GM12878 (cell line): ENCODE results near the gene CFAP54. TPM values are rescaled to one million over a fixed set of nuclear protein-coding genes. Genes with fewer than 3 reads are reported as not detected.

Experiments used
- ATAC-seq: fragments of 200-7000 bp; cut with Tn5 transposase; 3 replicates; pipeline ENCODE4 v1.9.1; 2020; ENCODE audit warnings: mild to moderate bottlenecking, moderate library complexity
- BruUV-seq: library from RNA; stranded (reverse); fragments of 400-500 nt; replicated peaks from 2 replicates; lab custom pipeline; 2021; lab: Mats Ljungman, UMichigan
- CTCF ChIA-PET: fragments of 300-600 bp; sonication (Branson Sonifier 250); formaldehyde crosslinking; extraction: SDS; loops from one replicate; lab custom pipeline; 2021; ENCODE audit warnings: inconsistent platforms; lab: Yijun Ruan, JAX
- POLR2A ChIA-PET: fragments of 350-600 bp; formaldehyde crosslinking; extraction: SDS; loops from one replicate; lab custom pipeline; 2021; ENCODE audit warnings: inconsistent platforms; lab: Charles Lee
- RAD21 ChIA-PET: fragments of 300-600 bp; sonication (Branson Sonifier 250); formaldehyde crosslinking; loops from one replicate; lab custom pipeline; 2023; ENCODE audit warnings: antibody characterized with exemption; ENCODE audit not compliant: unreplicated experiment; lab: Charles Lee
- SMC1A ChIA-PET: fragments of 300-600 bp; sonication (Branson Sonifier 250); formaldehyde crosslinking; loops from one replicate; lab custom pipeline; 2023; ENCODE audit not compliant: unreplicated experiment, uncharacterized antibody; lab: Charles Lee
- DNase-seq: peaks from one replicate; pipeline ENCODE4 v3.0.0-alpha.2; 2011; ENCODE audit warnings: low read depth, low spot score
- FAIRE-seq: peaks from 3 replicates; lab custom pipeline; 2011; peaks lifted over from hg19 to GRCh38; lab: Jason Lieb, UNC
- H2AFZ ChIP-seq: 2 replicates; pipeline ENCODE4 v1.6.0; 2011; ENCODE audit warnings: low read depth, low read length, control low read depth; ENCODE audit not compliant: control insufficient read depth
- H3K27ac ChIP-seq: 2 replicates; pipeline ENCODE4 v1.5.1; 2011; ENCODE audit warnings: control low read depth; ENCODE audit not compliant: control insufficient read depth, insufficient read depth
- H3K27me3 ChIP-seq, 2 experiments: replicated peaks in 1 of 2; 2 replicates each; pipeline versions ENCODE4 v1.6.0 to v1.6.1; 2011; ENCODE audit warnings: low read length in 1 of 2; ENCODE audit not compliant: control insufficient read depth in 2 of 2, insufficient read depth in 2 of 2
- H3K36me3 ChIP-seq, 2 experiments: 2 replicates each; pipeline ENCODE4 v1.5.1; 2011; ENCODE audit warnings: low read length in 1 of 2; ENCODE audit not compliant: control insufficient read depth in 2 of 2, insufficient read depth in 2 of 2
- H3K4me1 ChIP-seq: 2 replicates; pipeline ENCODE4 v1.6.1; 2011; ENCODE audit warnings: mild to moderate bottlenecking, low read length, moderate library complexity, mixed read lengths; ENCODE audit not compliant: control insufficient read depth, insufficient read depth
- H3K4me2 ChIP-seq: 2 replicates; pipeline ENCODE4 v1.6.0; 2011; ENCODE audit warnings: control low read depth; ENCODE audit not compliant: control insufficient read depth, insufficient read depth
- H3K4me3 ChIP-seq: fragments of 200-600 bp; sonication (generic); 2 replicates; pipeline ENCODE4 v1.5.1; 2016
- H3K79me2 ChIP-seq: 2 replicates; pipeline ENCODE4 v1.6.0; 2011; ENCODE audit warnings: low read length; ENCODE audit not compliant: control insufficient read depth, insufficient read depth
- H3K9ac ChIP-seq: 2 replicates; pipeline ENCODE4 v1.8.0; 2011; ENCODE audit warnings: low read length, control low read depth, mixed read lengths; ENCODE audit not compliant: control insufficient read depth, insufficient read depth
- H3K9me3 ChIP-seq: replicated peaks from 3 replicates; pipeline ENCODE4 v1.5.1; 2011; ENCODE audit warnings: mild to moderate bottlenecking, low read length; ENCODE audit not compliant: control insufficient read depth, insufficient read depth
- H4K20me1 ChIP-seq: 2 replicates; pipeline ENCODE4 v1.6.0; 2011; ENCODE audit not compliant: control insufficient read depth, insufficient read depth
- EZH2 ChIP-seq: IDR thresholded peaks from 2 replicates; pipeline ENCODE4 v1.6.1; 2012; ENCODE audit warnings: low read depth, mild to moderate bottlenecking, control low read depth, inconsistent platforms, low read length, borderline replicate concordance; ENCODE audit not compliant: control insufficient read depth
- HDGF ChIP-seq: fragments of 450-650 bp; IDR thresholded peaks from 2 replicates; pipeline ENCODE4 v1.6.1; 2016; ENCODE audit warnings: antibody characterized with exemption
- KDM1A ChIP-seq: fragments of 200-600 bp; sonication (generic); IDR thresholded peaks from 2 replicates; pipeline ENCODE4 v1.6.1; 2016; ENCODE audit warnings: borderline replicate concordance
- LARP7 ChIP-seq: fragments of 450-650 bp; IDR thresholded peaks from 2 replicates; pipeline ENCODE4 v1.6.1; 2017; ENCODE audit warnings: mild to moderate bottlenecking
- MTA3 ChIP-seq: IDR thresholded peaks from 2 replicates; pipeline ENCODE4 v1.6.1; 2012; ENCODE audit warnings: low read length, inconsistent platforms, borderline replicate concordance
- MYB ChIP-seq: fragments of 150-350 bp; IDR thresholded peaks from 2 replicates; pipeline ENCODE4 v1.6.1; 2014; ENCODE audit warnings: mild to moderate bottlenecking, low read depth, low read length, borderline replicate concordance
- NR2F1 ChIP-seq: fragments of 450-650 bp; conservative IDR thresholded peaks from 2 replicates; pipeline ENCODE4 v1.6.1; 2017; ENCODE audit warnings: mild to moderate bottlenecking
- RBBP5 ChIP-seq: fragments of 200-600 bp; sonication (generic); conservative IDR thresholded peaks from 2 replicates; pipeline ENCODE4 v1.6.1; 2016
- SIN3A ChIP-seq: IDR thresholded peaks from 2 replicates; pipeline ENCODE4 v1.6.1; 2012; ENCODE audit warnings: low read depth, low read length, improper control_type of control experiment
- SP1 ChIP-seq: IDR thresholded peaks from one replicate; pipeline ENCODE4 v1.6.1; 2011; ENCODE audit warnings: low read depth, low read length
- STAT1 ChIP-seq: fragments of 450-650 bp; conservative IDR thresholded peaks from 2 replicates; pipeline ENCODE4 v1.6.1; 2014; ENCODE audit warnings: antibody characterized with exemption, mild to moderate bottlenecking
- YBX1 ChIP-seq: fragments of 450-650 bp; IDR thresholded peaks from 2 replicates; pipeline ENCODE4 v1.6.1; 2016; ENCODE audit warnings: antibody characterized with exemption
- ZBTB33 ChIP-seq: fragments of 450-650 bp; IDR thresholded peaks from 2 replicates; pipeline ENCODE4 v1.6.1; 2017; ENCODE audit warnings: mild to moderate bottlenecking
- ZNF622 ChIP-seq: fragments of 450-650 bp; IDR thresholded peaks from 2 replicates; pipeline ENCODE4 v1.6.1; 2017; ENCODE audit warnings: mild to moderate bottlenecking, inconsistent platforms
- ZZZ3 ChIP-seq: IDR thresholded peaks from 2 replicates; pipeline ENCODE4 v1.6.1; 2011; ENCODE audit warnings: low read depth; ENCODE audit not compliant: control insufficient read depth, insufficient read length
- WGBS: methylation state at CpG from one replicate; pipeline ENCODE4 v1.1.6; 2016; ENCODE audit warnings: low lambda C conversion rate; ENCODE audit not compliant: insufficient replicate concordance, insufficient coverage; ENCODE audit errors: missing lambda C conversion rate; 5-methylcytosine and 5-hydroxymethylcytosine counted together
- in situ Hi-C: fragments of 300-500 bp; cut with MboI; formaldehyde crosslinking; loops from 9 replicates; pipeline ENCODE4 v1.14.3; 2018; ENCODE audit warnings: mixed read lengths
- intact Hi-C: fragments of 100-400 bp; cut with micrococcal nuclease; formaldehyde crosslinking; loops from one replicate; pipeline ENCODE4 v1.14.2; 2022; ENCODE audit not compliant: unreplicated experiment
- polyA plus RNA-seq, 11 experiments: library from polyadenylated mRNA; depleted of rRNA in 4 of 11; unstranded in 6 of 11; stranded (reverse) in 5 of 11; fragments of >200 nt; fragmentation: Nextera tagmentation in 4 of 11; fragmentation: Illumina TruSeq in 1 of 11; extraction: Ambion mirVana in 4 of 11; extraction: Trizol in 1 of 11; gene quantifications; 1 replicate in 1 of 11; 2 replicates in 10 of 11; pipeline versions ENCODE4 v1.2.1 to v1.2.3, GENCODE V29; 2011 to 2016; ENCODE audit warnings: inconsistent platforms in 2 of 11, missing spikeins in 2 of 11, low read depth in 1 of 11
- total RNA-seq, 4 experiments: library from RNA; depleted of rRNA in 3 of 4; stranded (reverse); fragments of >200 nt in 3 of 4; fragmentation: Illumina TruSeq in 1 of 4; extraction: Trizol in 1 of 4; gene quantifications; 2 replicates each; pipeline versions ENCODE4 v1.2.1 to v1.2.3, GENCODE V29; 2013 to 2021
- TF ChIP-seq, protein P1 (sequence below): fragments of 450-650 bp; IDR thresholded peaks from 2 replicates; pipeline ENCODE4 v1.6.1; 2018; ENCODE audit warnings: borderline replicate concordance, mild to moderate bottlenecking; ENCODE audit not compliant: partially characterized antibody
- TF ChIP-seq, protein P2 (sequence below): IDR thresholded peaks from 2 replicates; pipeline ENCODE4 v1.6.1; 2011; ENCODE audit warnings: mild to moderate bottlenecking, low read depth, low read length, moderate library complexity; ENCODE audit not compliant: insufficient replicate concordance

CFAP54 gene
- total and polyA plus RNA-seq, 10 of the 15 experiments (the other 5 are each of a cell fraction or from before 2014, with no cell fraction given) = 0.19 to 1.5 (median 0.56) TPM

DNA sequence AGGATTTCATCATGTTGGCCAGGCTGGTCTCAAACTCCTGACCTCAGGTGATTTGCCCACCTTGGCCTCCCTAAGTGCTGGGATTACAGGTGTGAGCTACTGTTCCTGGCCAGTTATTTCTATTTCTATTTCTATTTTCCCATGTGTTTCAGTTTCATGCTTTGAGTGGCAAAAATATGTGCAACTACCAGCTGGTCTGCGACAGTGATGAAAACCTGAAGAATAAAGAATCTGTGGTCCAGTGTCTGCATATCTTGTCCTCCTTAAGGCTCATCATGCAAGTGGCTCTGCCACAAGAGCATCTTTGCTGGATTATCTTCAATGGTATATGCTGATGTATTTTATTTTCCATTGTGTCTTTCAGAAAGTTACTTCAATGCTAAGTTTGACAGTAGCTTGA lies 17.4 kb downstream of the CFAP54 start:
- Histone ChIP-seq H3K4me3 (no peak overlapping the region), H4K20me1 (no peaks in the 10 kb centered on the region), H3K79me2 (no peaks in the 10 kb centered on the region), H3K27ac (no peak overlapping the region), H3K4me2 (no peak overlapping the region; the same call in 1 of the 2 replicates), H3K9ac (no peak overlapping the region), H3K36me3 (no peaks in the 10 kb centered on the region), H3K9me3 (no peaks in the 10 kb centered on the region), H2AFZ (no peak overlapping the region), H3K4me1 (peaks cover 17% of the 10 kb centered on the region), H3K27me3 (no peaks in the 10 kb centered on the region)
- ChIA-PET POLR2A (no interaction called here), SMC1A (interaction anchor here (0.7 to 2.3 kb wide), 4 partner anchors 8 to 17 kb away, joined by 3 to 12 read pairs (median 4); partner anchors contain the start of gene CFAP54), CTCF (interaction anchor here (0.6 to 1.6 kb wide), 4 partner anchors 7 to 18 kb away, joined by 3 to 8 read pairs (median 4); partner anchors contain the start of gene CFAP54), RAD21 (interaction anchor here (0.8 to 1.7 kb wide), 3 partner anchors 8 to 17 kb away, joined by 3 to 5 read pairs (median 4); no protein-coding TSS in a partner anchor)
- no peak for DNase-seq
- intact Hi-C loops = no loop called here
- FAIRE-seq = no peak
- no TSS peak for BruUV-seq
- in situ Hi-C loops = no loop called here
- ATAC-seq = no peak
- 89% methylated on average over 1 of the region's 1 CpG for WGBS
- no peak for TF ChIP-seq STAT1
- TF ChIP-seq RBBP5 = no peak
- no peak for TF ChIP-seq LARP7
- no peak for TF ChIP-seq KDM1A
- TF ChIP-seq MYB = no peak
- no peak for TF ChIP-seq EZH2
- TF ChIP-seq, protein P1, sequence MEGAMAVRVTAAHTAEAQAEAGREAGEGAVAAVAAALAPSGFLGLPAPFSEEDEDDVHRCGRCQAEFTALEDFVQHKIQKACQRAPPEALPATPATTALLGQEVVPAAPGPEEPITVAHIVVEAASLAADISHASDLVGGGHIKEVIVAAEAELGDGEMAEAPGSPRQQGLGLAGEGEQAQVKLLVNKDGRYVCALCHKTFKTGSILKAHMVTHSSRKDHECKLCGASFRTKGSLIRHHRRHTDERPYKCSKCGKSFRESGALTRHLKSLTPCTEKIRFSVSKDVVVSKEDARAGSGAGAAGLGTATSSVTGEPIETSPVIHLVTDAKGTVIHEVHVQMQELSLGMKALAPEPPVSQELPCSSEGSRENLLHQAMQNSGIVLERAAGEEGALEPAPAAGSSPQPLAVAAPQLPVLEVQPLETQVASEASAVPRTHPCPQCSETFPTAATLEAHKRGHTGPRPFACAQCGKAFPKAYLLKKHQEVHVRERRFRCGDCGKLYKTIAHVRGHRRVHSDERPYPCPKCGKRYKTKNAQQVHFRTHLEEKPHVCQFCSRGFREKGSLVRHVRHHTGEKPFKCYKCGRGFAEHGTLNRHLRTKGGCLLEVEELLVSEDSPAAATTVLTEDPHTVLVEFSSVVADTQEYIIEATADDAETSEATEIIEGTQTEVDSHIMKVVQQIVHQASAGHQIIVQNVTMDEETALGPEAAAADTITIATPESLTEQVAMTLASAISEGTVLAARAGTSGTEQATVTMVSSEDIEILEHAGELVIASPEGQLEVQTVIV = no peak
- no peak for TF ChIP-seq ZZZ3
- TF ChIP-seq SP1 = no peak
- TF ChIP-seq MTA3 = no peak
- TF ChIP-seq HDGF = no peak
- TF ChIP-seq, protein P2, sequence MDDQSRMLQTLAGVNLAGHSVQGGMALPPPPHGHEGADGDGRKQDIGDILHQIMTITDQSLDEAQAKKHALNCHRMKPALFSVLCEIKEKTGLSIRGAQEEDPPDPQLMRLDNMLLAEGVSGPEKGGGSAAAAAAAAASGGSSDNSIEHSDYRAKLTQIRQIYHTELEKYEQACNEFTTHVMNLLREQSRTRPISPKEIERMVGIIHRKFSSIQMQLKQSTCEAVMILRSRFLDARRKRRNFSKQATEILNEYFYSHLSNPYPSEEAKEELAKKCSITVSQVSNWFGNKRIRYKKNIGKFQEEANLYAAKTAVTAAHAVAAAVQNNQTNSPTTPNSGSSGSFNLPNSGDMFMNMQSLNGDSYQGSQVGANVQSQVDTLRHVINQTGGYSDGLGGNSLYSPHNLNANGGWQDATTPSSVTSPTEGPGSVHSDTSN = no peak
- TF ChIP-seq ZBTB33 = no peak
- no peak for TF ChIP-seq YBX1
- no peak for TF ChIP-seq ZNF622
- no peak for TF ChIP-seq NR2F1
- no peak for TF ChIP-seq SIN3A
